Lung microvascular endothelial cell (primary cell): ENCODE data around the gene TSPYL6. TPM values are rescaled to one million over a fixed set of nuclear protein-coding genes. Genes with fewer than 3 reads are reported as not detected.
"Not testable (repeated sequence)": the region's sequence is repeated elsewhere in the genome, so short reads cannot be mapped to it uniquely, and the experiment has no call there.

Experiments
- DNase-seq, 2 donors: peaks; one replicate each; pipeline versions ENCODE4 v3.0.0 to v3.0.0-alpha.2; 2010; ENCODE audit warnings: low read depth in 2 of 2
- total RNA-seq: library from RNA; depleted of rRNA; stranded (reverse); fragments of >200 nt; gene quantifications from 2 replicates; pipeline ENCODE4 v1.2.1, GENCODE V29; 2014

The TSPYL6 gene
- total RNA-seq = not detected in 2 replicates

- no peak for DNase-seq
These were observed at the start of gene TSPYL6 for GRCh38 chr2:54256091-54256694. Gene TSPYL6 (minus strand): TSS chr2:54256229. CDS start chr2:54256151, 78 bp downstream.

GRCh38 chr2:54303631-54304030, 47.6 kb upstream of the TSPYL6 start:
- no peak for DNase-seq

GRCh38 chr2:54298514-54298913, 42.5 kb upstream of the TSPYL6 start:
- DNase-seq = no peak

- DNase-seq = no peak
These were observed 39.9 kb upstream of the TSPYL6 start for GRCh38 chr2:54295911-54296310.

GRCh38 chr2:54294665-54295064, 38.6 kb upstream of the TSPYL6 start:
- not testable (repeated sequence) for DNase-seq

GRCh38 chr2:54290356-54291025, 34.5 kb upstream of the TSPYL6 start:
- no peak for DNase-seq

GRCh38 chr2:54289917-54290316, 33.9 kb upstream of the TSPYL6 start:
- no peak for DNase-seq

- DNase-seq = no peak
These were observed 31.5 kb upstream of the TSPYL6 start for GRCh38 chr2:54287532-54287931.

- DNase-seq = no peak
These were observed 29.4 kb upstream of the TSPYL6 start for GRCh38 chr2:54285451-54285850.

GRCh38 chr2:54284826-54285225, 28.8 kb upstream of the TSPYL6 start:
- no peak for DNase-seq

GRCh38 chr2:54279385-54279784, 23.4 kb upstream of the TSPYL6 start:
- DNase-seq = no peak

- DNase-seq = no peak
These were observed 19.5 kb upstream of the TSPYL6 start for GRCh38 chr2:54275541-54275940.

GRCh38 chr2:54274781-54275242, 18.8 kb upstream of the TSPYL6 start:
- DNase-seq = peak; percentile 10 to 28

- no peak for DNase-seq
These were observed 16.0 kb upstream of the TSPYL6 start for GRCh38 chr2:54271843-54272627.

- DNase-seq = no peak
These were observed 15.2 kb upstream of the TSPYL6 start for GRCh38 chr2:54271189-54271588.

GRCh38 chr2:54267577-54267976, 11.5 kb upstream of the TSPYL6 start:
- DNase-seq = peak in 1 of 2 donors; percentile 64

GRCh38 chr2:54265081-54265480, 9.1 kb upstream of the TSPYL6 start:
- not testable (repeated sequence) for DNase-seq

- no peak for DNase-seq
These were observed 6.2 kb upstream of the TSPYL6 start for GRCh38 chr2:54262015-54262765.

GRCh38 chr2:54261537-54261936, 5.5 kb upstream of the TSPYL6 start:
- no peak for DNase-seq

- DNase-seq = no peak
These were observed 4.2 kb upstream of the TSPYL6 start for GRCh38 chr2:54260241-54260595.

- DNase-seq = no peak
These were observed 3.6 kb upstream of the TSPYL6 start for GRCh38 chr2:54259413-54260240.
